ENCODE results near the gene FBXO48.
"Not testable (repeated sequence)": the region's sequence is repeated elsewhere in the genome, so short reads cannot be mapped to it uniquely, and the experiment has no call there.

Gene FBXO48
- long read RNA-seq, donor 1 = 0 reads
- long read RNA-seq, donor 2 = 0 reads
- long read RNA-seq, donor 3 = 0 reads
- long read RNA-seq, donor 4, full-length matches to known transcripts = 1 of 1 reads
- long read RNA-seq, donor 4, partial matches to known transcripts = 0 of 1 reads
- long read RNA-seq, donor 4, other reads (novel, unspliced or antisense) = 0 of 1 reads
- long read RNA-seq, donor 5 = 0 reads
- long read RNA-seq, donor 6, full-length matches to known transcripts = 1 of 1 reads
- long read RNA-seq, donor 6, partial matches to known transcripts = 0 of 1 reads
- long read RNA-seq, donor 6, other reads (novel, unspliced or antisense) = 0 of 1 reads
- long read RNA-seq, donor 7, full-length matches to known transcripts = 2 of 2 reads
- long read RNA-seq, donor 7, partial matches to known transcripts = 0 of 2 reads
- long read RNA-seq, donor 7, other reads (novel, unspliced or antisense) = 0 of 2 reads
- long read RNA-seq, donor 8 = 0 reads

- DNase-seq = peak; percentile 96
Observed at GRCh38 chr2:68467077-68467960, at the start of gene FBXO48, which contains the start of gene APLF. Gene FBXO48, minus strand, starts transcription at chr2:68467294. Its CDS starts 2,149 bp downstream, at chr2:68465145. Gene APLF, plus strand, starts transcription at chr2:68467585. Its CDS starts 147 bp downstream, at chr2:68467732.

DNA sequence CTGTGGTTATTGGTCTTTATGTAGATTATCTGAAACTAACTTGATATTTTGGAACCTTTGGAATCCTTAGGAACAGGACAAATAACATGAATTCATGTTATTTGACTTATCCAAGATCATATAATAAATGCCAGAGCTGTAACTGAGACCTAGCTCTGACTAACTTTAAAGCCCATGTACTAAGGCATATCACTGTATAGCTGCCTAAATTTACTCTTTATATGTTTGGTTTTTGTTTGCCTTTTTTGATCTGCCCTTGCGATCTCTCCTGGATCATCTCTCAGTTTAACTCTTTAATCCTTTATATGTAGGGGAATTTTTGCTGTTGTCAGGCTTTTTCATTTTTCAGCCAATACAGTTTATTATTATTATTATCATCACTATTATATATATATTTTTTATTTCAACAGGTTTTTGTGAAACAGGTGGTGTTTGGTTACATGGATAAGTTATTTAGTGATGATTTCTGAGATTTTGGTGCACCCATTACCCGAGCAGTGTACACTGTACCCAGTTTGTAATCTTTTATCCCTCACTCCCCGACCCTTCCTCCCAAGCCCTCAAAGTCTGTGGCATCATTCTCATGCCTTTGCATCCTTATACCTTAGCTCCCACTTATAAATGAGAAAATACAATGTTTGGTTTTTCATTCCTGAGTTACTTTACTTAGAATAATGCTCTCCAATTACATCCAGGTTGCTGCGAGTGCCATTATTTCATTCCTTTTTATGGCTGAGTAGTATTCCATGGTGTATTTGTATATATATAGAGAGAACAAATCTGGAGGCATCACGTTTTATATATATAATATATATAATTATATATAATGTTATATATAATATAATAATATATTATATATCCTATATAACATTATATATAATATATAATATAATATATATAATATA is 49.2 kb upstream of the FBXO48 start:
- peak; percentile 5 for DNase-seq

GRCh38 chr2:68514316-68514929 is 47.3 kb upstream of the FBXO48 start:
- no peak for DNase-seq

DNA sequence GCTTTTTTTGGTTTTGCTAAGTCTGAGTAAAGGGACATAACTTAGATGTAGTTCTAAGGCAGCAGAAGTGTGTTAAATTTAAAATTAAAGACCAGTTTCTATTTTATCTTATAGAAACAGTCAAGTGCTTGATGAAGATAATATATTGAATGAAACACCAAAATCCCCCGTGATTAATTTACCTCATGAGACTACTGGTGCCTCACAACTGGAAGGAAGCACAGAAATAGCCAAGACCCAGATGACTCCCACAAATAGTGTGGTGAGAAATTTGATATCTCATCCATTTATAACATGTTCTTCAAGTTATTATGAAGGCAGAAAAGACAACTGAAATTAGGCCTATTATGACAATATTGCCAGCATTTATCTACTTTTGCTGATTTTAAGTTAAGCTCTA is 45.9 kb upstream of the FBXO48 start:
- DNase-seq = no peak

GRCh38 chr2:68512326-68512725 is 45.2 kb upstream of the FBXO48 start:
- DNase-seq = no peak

DNA sequence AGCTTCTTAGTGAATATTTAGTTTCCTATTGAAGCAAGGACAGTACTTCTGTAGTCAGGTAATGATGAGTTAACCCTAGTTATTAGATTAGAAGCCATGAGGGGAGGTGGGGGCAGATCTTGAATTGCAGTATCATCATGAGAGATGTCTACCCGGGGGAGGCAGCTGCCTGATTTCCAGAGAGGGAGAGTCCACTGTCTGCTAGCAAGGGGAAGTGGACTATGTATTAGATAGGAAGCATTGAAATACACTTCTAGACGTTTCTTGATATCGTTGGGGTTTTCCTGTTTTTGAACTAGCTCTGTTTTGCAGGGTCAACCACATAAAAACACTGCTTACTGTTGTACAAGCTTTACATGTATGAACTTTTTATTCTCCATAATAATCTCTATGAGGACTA is 39.1 kb upstream of the FBXO48 start:
- no peak for DNase-seq

DNA sequence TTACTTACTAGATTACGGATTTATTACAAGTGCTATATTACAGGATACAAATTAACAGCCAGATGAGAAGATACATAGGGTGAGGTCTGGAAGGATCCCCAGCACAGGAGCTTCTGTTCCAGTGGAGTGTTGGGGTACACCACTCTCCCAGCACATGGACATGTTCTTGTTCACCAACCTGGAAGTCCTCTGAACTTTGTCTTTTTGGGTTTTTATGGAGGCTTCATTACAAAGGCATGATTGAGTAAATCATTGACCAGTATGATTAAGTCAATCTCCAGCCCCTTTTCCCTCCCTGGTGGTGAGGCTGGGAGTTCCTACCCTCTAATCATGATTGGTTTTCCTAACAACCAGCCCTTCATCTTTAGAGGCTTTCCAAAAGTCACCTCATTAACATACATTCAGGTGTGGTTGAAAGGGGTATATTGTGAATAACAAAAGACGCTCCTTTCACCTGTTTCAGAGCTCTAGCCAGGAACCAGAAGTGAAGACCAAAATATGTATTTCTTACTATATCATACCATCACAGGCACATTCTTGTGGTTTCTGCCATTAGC is 38.6 kb upstream of the FBXO48 start:
- DNase-seq = no peak

DNA sequence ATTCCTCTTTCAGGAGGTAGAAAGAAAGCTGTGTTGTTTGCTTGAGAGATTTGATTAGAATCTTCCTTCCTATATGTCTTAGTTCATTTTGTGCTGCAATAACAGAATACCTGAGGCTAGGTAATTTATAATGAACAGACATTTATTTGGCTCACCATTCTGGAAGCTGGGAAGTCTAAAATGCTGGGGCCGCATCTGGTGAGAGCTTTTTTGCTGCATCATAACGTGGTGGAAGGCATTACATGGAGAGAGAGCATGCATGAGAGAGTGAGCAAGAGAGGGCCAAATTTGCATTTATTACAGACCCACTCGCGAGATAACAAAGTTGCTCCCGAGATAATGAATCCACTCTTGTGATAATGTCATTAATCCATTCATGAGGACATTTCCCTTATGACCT is 34.7 kb upstream of the FBXO48 start:
- DNase-seq = no peak

GRCh38 chr2:68500649-68501048 is 33.6 kb upstream of the FBXO48 start:
- no peak for DNase-seq

DNA sequence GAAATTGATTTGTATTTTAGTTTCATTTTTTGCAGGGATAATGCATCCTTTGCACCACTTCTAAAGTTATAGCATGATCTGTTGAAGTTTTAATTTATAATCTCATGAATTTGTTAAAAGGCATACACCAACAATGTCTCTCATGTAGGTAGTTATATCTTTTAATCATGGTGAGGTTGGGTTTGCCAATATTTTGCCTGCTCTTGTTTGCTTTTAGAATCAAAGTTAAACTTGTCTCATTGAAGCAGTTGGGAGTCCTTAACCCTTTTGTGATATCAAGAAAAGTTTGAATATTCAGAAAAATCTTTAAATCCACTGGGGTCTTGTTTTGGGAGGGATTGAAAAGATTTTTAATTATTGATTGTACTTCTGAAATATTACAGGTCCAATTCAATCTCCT is 32.0 kb upstream of the FBXO48 start:
- no peak for DNase-seq

- DNase-seq = no peak
Observed at GRCh38 chr2:68491582-68491981, 24.5 kb upstream of the FBXO48 start.

GRCh38 chr2:68489282-68489681 is 22.2 kb upstream of the FBXO48 start:
- DNase-seq = no peak

- not testable (repeated sequence) for DNase-seq
Observed at GRCh38 chr2:68488605-68489004, 21.5 kb upstream of the FBXO48 start.

DNA sequence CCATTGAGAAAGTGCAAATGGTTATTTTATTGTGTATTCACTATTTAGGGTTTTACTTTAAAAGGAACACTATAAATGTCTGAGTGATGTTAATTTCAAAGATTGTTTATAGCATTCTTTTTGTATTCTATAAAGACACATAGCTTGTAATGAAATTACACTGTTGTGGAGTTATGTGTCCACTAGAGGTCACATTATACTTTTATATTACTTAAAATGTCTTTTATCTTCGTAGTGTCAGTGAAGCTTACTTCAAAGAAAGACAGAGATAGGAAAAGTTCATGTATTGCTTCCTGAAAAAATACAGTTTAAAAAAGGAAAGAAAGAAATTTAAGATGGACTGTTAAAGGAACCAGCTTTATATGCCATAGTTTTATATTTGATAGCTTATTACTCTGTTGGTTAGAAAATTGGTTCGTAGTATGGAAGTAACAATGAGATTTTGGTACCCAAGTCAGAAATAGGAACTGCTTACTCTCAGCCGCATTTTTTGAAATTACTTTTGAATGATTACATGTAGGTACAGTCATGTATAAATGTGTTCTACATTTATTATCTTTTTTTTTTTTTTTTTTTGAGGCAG is 20.8 kb upstream of the FBXO48 start:
- DNase-seq = no peak

- no peak for DNase-seq
Observed at GRCh38 chr2:68483011-68483410, 15.9 kb upstream of the FBXO48 start.

DNA sequence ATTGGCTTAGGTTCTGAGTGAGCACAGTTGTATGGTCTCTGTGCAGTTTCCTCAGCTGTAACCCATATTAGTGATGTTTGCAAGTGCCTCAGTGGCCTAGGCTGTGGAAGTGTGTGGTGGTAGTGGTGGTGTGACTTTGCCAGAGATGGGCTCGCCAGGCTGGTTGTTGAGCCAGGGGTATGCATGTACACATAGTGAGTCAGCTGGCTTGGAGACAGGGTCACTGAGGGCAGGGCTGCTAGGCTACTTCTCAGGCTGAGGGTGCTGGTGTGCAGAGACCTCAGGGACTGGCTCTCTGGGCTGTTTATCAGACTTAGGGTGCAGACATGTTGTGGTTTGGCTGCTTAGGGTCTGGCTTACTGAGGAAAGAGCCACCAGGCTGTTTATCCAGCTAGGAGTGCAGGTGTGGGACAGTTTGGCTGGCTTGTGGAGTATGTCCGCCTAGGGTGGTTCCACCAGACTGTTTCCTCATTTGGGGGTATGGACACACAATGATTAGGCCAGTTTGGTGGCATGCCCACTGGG is 15.3 kb upstream of the FBXO48 start:
- DNase-seq = no peak

GRCh38 chr2:68478688-68479087 is 11.6 kb upstream of the FBXO48 start:
- no peak for DNase-seq

DNA sequence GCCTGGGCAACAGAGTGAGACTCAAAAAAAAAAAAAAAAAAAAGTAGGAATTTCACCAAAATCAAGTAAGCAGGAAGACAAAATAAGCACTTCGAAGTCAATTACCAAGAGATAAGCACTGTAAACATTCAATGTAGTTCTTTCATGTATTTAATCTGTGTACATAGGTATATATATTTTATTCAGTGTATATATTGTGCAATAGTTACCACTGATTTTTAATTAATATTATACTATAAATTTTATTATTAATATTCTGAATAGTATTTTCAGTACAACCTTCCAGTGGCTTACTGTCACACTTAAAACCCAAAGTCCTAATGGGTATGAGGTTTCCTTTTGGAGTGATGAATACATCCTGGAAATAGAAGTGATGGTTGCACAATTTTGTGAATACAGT is 9.4 kb upstream of the FBXO48 start:
- no peak for DNase-seq

- DNase-seq = no peak
Observed at GRCh38 chr2:68475576-68475975, 8.5 kb upstream of the FBXO48 start.

DNA sequence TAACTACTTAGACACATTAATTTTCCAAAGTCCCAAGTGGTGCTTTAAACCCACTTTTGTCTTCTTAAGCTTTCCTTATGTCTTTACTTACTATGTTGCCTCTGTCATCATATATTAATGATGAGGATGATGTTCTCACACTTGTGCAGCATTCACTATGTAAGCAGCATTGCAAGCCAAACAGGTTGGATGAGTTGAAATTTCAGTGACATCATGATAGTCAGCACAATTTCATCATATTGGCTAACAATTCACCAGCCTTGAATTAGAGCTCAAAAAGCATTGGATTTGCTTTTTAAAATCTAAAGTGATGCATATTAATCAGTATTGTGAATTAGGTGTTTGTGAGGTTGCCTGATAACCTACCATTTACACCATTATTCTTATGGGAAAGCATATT is 8.0 kb upstream of the FBXO48 start:
- DNase-seq = no peak

Measured in right kidney (tissue), 9 donors.